Measurements from ENCODE around the gene POLR2J2.
"Not testable (repeated sequence)": the region's sequence is repeated elsewhere in the genome, so short reads cannot be mapped to it uniquely, and the experiment has no call there.

- not testable (repeated sequence) for TF ChIP-seq CTCF (optimal IDR thresholded peaks at IDR 0.05 in 1 of 3, IDR thresholded peaks at IDR 0.05 in 1 of 3, conservative IDR thresholded peaks at IDR 0.05 in 1 of 3; ENCODE audit: extremely low read depth in 1 of 3, insufficient read depth in 2 of 3, low read length in 3 of 3); EZH2 (IDR thresholded peaks at IDR 0.05; ENCODE audit: low read length)
Measured at GRCh38 chr7:102695033-102695552, 23.6 kb upstream of the POLR2J2 start.
